HG03565 (cell line): ENCODE measurements around the gene ALDH3A1.

Source experiments
- ATAC-seq: cut with Tn5 transposase; IDR thresholded peaks from one replicate; pipeline ENCODE4 v1.9.1; 2021; ENCODE audit warnings: mild to moderate bottlenecking, moderate library complexity; ENCODE audit not compliant: unreplicated experiment

ALDH3A1 gene

DNA sequence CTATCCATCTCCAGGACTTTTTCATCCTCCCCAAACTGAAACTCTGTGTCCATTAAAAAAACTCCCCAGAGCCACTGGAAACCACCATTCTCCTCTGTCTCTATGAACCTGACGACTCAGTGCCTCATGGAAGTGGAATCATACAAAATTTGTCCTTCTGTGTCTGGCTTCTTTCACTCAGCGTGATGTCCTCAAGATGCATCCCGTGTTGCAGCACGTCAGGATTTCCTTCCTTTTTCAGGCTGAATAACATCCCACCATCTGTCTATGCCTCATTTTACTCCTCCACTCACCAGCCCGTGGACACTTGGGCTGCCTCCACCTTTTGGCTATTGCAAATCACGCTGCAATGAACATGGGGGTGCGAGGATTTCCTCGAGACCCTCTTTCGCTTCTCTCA is 12.6 kb upstream of the ALDH3A1 start:
- no peak for ATAC-seq

DNA sequence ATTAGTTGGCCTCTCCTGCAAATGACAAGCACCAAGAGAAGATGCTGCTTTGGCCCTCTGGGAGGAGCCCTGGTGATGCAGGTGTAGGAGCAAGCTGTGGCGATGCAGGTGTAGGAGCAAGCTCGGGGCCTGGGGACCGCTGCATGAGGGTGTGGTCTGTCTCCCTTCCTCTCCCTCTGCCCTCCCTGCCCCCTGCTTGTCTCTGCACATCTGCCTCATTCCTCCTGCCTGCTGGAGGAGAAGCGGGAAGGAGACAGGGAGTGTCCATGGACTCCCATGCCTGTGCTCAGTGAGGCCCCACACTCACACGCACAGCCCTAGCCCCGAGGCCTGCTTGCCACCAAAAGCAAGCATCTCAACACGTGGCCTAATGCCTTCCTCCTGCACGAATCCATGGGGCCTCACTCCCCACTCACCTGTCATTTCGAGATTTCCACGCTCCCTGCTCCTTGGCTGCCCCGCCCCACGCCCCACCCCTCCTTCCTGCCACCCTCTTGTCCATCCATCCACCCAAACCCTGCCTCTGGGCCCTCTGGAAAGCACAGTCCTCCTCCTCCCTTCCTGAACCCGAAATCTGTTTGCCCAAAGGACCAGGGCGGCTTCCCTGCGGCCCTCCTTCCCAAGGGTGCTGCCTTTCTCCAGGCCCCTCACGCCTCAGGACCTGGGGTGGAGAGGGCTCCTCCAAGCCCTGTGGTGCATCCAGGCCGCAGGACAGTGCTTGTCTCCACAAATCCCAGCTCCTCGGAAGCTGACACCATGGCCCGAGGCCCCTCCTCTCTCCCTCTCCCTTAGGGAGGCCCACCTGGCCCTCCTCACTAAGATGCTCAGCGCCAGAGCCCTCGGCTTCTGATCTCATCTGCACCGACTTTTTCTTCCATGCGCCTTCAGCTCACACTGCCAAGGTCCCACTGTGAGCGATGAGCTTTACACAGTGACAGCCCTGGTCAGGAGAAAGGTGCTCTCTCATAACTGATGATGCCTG is 11.8 kb upstream of the ALDH3A1 start:
- ATAC-seq, result no peak

GRCh38 chr17:19757536-19758180 is 9.6 kb upstream of the ALDH3A1 start:
- no peak for ATAC-seq

DNA sequence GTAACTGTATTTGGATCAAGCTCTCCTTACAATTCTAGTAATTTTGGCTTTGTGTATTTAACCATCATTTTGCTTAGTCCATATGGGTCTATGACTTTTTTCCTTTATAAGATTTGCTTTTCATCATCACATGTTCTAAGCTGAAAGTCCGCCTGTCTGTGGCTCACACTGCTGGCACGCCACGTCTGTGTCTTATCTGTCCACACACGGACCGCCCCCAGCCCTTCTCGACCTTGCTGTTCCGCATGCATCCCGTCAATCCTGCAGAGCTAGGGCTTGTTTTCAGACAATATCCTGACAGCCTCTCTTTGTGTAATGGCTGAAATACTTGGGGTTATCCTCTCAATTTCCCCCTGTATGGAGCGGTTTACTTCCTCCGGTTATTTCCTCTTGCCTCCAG is 8.4 kb upstream of the ALDH3A1 start:
- no peak for ATAC-seq

GRCh38 chr17:19755821-19756510 is 7.9 kb upstream of the ALDH3A1 start:
- ATAC-seq, result no peak

GRCh38 chr17:19755392-19755791 is 7.3 kb upstream of the ALDH3A1 start:
- ATAC-seq, result no peak

- ATAC-seq, result no peak
Observed at GRCh38 chr17:19753661-19754463, 5.8 kb upstream of the ALDH3A1 start.

- ATAC-seq, result no peak
Observed at GRCh38 chr17:19753051-19753509, 5.0 kb upstream of the ALDH3A1 start.

GRCh38 chr17:19752216-19753050 is 4.3 kb upstream of the ALDH3A1 start:
- ATAC-seq, result no peak

DNA sequence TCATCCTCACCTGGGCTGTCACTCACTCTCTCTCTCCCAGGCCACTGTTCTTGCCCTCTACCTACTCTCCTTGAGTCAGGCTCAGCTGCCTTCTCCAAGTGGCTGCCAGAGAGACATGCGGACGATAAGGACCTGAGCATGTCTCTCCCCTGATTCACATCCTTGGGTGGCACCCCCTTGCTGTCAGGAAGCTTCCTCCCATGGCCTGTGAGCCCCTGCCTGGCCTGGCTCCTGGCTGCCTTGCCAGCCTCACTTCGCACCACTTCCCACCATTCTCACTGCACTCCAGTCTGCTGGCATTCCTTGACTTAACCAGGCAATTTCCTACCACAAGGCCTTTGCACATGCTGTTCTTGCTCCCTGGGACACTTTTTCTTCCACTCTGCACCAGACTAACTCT is 2.7 kb upstream of the ALDH3A1 start:
- no peak for ATAC-seq

- no peak for ATAC-seq
Observed at GRCh38 chr17:19750020-19750572, 2.0 kb upstream of the ALDH3A1 start.

DNA sequence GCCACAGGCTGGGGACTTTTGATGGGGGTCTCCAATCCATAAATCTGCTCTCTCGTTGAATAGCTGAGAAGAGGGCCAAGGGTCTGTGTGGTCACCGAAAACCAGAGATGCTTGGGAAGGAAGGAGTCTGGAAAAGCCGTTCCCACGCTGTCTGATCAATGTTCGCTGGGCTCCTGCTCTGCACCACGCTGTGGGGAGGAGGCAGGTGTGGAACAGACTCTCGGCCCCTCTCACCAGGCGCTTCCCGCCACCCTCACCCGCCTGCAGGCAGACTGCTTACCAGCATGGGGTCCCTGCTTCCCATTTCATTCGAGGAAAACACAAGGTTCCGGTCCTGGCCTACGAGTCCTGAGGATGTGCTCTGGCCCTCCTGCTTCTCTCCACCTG is 702 bp upstream of the ALDH3A1 start:
- ATAC-seq, result no peak

DNA sequence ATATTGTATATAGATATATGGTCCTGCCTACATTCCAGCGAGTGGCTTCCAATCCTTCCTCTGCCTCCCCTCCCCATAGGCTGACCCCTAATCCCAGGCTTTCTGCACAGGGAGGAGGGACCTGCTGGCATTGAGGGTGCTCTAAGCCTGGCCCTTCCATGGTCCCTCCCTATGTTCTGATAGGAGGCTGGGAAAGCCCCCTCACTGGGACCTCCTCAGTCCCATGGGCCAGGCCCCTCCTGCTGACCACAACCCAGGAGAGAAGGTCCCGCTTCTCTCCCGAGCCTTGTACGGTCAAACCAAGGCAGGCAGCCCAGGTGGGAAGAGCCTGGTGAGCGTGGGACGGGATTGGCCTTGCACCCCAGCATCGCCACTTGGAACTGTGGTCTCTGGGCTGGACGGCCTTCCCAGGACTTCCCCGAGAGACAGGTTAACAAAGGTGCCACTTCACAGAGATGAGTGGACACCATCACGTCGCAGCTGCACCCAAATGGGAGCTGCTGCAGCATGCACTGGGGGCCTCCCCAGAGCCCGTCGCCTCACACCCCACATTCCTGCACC is 859 bp downstream of the ALDH3A1 start:
- ATAC-seq, result no peak

DNA sequence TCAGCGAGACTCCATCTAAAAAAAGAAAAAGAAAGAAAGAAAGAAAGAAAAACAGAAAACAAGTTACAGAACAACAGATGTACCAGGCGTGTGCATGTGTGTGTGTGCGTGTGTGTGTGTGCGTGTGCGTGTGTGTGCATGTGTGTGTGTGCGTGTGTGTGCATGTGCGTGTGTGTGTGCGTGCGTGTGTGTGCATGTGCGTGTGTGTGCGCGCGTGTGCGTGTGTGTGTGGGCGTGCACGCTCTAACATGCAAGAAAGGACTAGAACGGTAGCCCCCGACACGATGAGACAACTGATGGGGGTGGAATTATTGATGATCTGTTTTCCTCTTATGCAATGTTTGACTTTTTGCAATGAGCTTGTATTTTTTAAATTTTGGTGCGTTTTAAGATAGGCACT is 1.6 kb downstream of the ALDH3A1 start:
- no peak for ATAC-seq

- ATAC-seq, result no peak
Observed at GRCh38 chr17:19744922-19745757, 3.0 kb downstream of the ALDH3A1 start.

- no peak for ATAC-seq
Observed at GRCh38 chr17:19744492-19744891, 3.6 kb downstream of the ALDH3A1 start.

GRCh38 chr17:19743101-19744100 is 4.7 kb downstream of the ALDH3A1 start:
- no peak for ATAC-seq
